GM18858 (cell line): ENCODE measurements around the gene SHROOM3.

Experiments
- ATAC-seq: cut with Tn5 transposase; IDR thresholded peaks from one replicate; pipeline ENCODE4 v1.9.1; 2021; ENCODE audit not compliant: unreplicated experiment

Gene SHROOM3

DNA sequence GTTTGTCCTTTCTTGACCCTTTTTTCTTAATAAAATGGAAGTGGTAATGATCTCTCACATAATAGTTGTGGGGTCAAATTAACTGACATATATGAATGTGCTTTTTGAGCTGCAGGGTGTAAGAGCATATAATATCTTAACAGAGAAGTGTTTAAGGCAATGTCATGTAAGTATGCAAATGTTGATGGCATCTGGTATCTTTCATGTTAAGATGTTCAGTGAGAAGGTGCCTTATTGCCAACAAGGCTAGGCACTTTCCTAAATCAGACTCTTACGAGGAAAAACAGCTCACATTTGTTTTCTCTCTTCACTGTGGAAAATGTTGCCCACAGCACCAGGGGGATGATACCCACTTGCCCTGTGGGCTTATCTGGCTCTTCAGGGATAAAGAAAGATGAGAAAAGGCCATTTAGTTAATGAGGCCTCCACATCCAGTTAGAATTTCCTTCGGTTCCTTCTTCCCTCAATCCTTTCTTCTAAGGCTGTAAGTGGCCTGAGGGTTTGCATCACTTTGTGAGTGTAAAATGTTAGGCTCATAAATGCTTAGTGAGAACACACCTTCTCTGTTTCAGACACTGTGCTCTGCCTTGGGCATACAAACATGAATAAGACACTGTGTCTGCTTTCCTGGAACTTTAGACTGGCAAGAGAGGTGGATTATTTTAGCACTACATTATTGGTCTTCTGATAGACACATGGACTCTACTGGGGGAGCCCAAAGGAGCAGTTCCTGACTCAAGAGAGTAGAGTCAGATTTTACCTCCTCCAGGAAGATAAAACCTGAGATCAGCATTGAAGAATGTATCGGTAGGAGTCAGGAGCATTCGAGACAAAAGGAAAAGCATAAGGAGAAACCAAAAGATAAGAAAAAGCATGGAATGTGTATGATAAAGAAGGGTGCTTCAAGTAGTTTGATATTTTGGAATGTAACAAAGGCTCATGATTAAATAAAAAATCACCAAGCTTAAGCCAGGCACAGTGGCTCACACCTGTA lies 327.4 kb downstream of the SHROOM3 start:
- no peak for ATAC-seq

DNA sequence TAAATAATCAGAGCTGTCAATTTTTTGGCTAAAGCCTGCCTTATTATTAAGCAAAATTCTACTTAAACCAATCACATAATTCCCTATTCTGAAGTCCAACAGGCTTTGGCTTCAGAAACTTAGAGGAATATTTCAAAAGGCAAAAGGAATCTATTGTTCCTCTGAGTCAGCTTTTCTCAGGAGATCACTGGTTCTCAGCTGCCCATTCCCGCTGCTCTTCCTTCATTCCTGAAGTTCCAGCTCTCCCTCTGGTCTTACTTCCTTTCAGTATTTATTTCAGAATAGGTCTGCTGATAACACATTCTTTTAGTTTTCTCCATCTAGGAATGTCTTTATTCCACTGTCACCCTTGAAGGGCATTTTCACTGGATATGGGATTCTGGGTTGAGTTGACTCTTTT lies 329.2 kb downstream of the SHROOM3 start:
- ATAC-seq, result no peak

DNA sequence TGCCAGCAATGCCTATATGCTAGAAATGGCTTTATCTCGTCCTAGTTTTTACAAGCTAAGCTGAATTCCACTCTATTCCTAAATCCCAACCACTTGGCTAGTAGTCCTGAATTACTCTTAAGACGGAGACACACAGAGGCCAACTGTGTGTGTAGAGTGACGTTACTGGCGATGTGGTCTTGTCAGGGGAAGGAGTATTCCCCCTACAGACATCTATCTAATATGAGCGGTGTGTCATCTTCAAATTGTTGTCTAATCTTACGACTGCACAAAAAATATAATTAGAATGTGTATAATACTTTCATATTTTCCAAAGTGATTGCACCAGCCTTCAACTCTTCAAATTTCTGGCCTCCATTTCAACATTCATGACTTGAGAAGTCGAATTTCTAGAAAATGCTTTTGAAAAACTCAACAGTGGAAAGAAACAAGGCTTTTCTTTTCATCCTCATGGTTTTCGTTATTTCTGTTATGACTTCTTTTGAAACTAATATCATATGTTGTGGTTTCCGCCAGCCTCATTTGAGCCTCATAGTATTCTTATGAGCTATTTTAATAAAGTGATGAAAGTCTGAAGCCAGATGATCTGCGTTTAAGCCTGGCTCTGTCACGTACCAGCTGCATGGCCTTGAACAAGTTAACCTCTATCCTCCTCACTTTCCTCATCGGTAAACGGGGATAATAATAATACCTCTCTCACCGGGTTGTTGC lies 330.6 kb downstream of the SHROOM3 start:
- no peak for ATAC-seq

GRCh38 chr4:76767983-76768382 lies 333.0 kb downstream of the SHROOM3 start:
- ATAC-seq, result no peak

GRCh38 chr4:76772498-76773106 lies 337.6 kb downstream of the SHROOM3 start:
- ATAC-seq, result no peak

GRCh38 chr4:76773766-76774165 lies 338.7 kb downstream of the SHROOM3 start:
- ATAC-seq, result no peak

- ATAC-seq, result no peak
Measured at GRCh38 chr4:76779740-76780459, 344.9 kb downstream of the SHROOM3 start.

DNA sequence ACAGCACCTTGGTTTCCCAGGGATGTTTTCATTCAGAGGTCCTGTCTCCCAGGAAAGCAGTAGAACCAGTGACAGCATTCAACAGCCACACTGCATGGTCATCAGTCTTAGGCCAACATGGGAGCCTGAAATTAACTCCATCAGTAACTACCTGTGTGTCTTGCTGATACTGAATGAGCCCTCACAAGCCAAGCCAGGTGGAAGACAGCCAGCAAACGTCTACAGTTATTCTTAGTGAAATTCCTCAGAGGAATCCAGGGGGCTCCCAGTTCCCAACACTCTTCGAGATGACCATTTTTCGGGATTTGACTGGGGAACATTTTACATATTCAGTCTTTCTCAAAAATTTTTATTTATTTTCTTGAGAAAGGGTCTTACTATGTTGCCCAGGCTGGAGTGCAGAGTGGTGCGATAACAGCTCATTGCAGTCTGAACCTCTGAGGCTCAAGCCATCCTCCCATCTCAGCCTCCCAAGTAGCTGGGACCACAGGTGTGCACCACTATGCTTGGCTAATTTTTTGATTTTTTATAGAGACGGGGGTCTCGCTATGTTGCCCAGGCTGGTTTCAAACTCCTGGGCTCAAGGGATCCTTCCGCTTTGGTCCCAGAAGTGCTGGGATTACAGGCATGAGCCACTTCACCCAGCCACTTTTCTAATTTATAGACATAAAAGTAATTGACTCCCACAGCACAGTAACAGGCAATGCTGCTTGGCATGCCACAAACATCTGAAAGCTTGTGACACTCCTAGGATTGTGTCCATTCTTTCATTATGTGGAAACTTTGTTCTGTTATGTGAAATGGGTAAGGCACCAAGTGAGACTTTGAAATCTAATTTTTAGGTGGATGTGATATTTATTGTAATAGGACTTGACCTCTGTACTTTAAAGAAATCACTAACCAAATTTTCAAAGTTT lies 346.0 kb downstream of the SHROOM3 start:
- no peak for ATAC-seq

- peak; percentile 52 for ATAC-seq
Measured at GRCh38 chr4:76781698-76782595, 346.9 kb downstream of the SHROOM3 start.

GRCh38 chr4:76782837-76783236 lies 347.8 kb downstream of the SHROOM3 start:
- ATAC-seq, result no peak

- ATAC-seq, result no peak
Measured at GRCh38 chr4:76783836-76784235, 348.8 kb downstream of the SHROOM3 start.

GRCh38 chr4:76784237-76784636 lies 349.2 kb downstream of the SHROOM3 start:
- no peak for ATAC-seq

GRCh38 chr4:76787898-76788297 lies 352.9 kb downstream of the SHROOM3 start:
- no peak for ATAC-seq

GRCh38 chr4:76790377-76790776 lies 355.3 kb downstream of the SHROOM3 start:
- no peak for ATAC-seq

GRCh38 chr4:76791479-76791878 lies 356.4 kb downstream of the SHROOM3 start:
- ATAC-seq, result no peak

GRCh38 chr4:76792418-76792817 lies 357.4 kb downstream of the SHROOM3 start:
- ATAC-seq, result no peak

DNA sequence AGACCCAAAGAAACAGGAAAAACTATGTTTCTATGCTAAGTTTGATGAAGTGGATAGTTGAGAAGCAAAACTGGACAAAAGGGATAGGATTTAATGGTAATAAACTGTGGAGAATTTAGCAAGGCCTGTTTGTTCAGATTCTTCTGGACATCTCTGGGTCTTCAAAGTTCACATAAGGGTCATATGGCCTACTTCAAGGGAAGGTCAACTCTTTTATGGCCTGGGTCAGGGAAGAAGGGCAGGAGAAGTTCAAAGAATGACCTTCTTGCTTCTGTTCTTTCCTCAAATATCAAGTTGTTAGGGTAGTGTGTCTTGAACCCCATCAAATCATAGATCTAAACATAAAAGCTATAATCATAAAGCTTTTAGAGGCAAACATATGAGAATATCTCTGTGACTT lies 360.2 kb downstream of the SHROOM3 start:
- ATAC-seq, result no peak

DNA sequence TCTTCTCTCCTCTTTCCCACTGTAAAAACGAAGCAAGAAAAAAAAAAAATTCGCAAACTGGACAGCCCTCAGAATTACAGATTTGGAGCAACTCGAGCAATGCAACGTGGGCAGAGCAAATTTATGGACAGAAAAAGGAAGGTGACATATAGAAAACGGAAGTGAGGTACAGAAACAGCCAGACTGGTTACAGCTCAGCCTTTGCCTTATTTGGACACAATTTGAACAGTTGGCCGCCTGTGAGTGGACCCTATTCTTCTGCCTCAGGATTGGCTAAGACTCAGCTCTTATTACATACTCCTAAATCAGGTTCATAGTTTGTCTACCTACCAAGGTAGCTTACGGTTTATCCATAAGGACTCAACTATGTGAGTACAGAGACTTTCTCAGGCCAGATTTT lies 364.1 kb downstream of the SHROOM3 start:
- no peak for ATAC-seq

DNA sequence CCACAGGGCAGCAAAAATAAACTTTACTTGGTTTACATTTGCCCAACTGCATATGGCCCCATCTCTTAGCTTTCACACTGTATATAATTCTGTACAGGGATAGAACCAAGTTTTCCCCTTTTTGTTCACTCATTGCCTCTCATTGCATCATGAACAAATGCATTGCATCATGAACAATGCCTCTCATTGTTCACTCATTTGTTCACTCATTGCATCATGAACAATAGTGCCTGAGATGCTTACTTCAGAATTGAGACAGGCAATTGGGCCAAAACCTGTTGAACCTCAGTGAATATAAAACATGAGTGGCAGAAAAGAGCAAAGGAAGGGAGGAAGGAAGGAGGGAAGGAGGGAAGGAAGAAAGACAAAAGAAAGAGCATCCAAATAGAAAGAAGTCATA lies 364.7 kb downstream of the SHROOM3 start:
- no peak for ATAC-seq
